Fibroblast of villous mesenchyme (primary cell): Measurements from ENCODE around the gene CAPN3. TPM values are rescaled to one million over a fixed set of nuclear protein-coding genes. Genes with fewer than 3 reads are reported as not detected.

Experiments
- DNase-seq: peaks from one replicate; pipeline ENCODE4 v3.0.0-alpha.2; 2010; ENCODE audit warnings: low read depth
- H3K4me3 ChIP-seq: 2 replicates; pipeline ENCODE4 v1.5.1; 2011; ENCODE audit warnings: low read depth, mild to moderate bottlenecking, low read length
- CTCF ChIP-seq: IDR thresholded peaks from 2 replicates; pipeline ENCODE4 v1.5.1; 2012; ENCODE audit warnings: low read depth, mild to moderate bottlenecking, low read length; ENCODE audit not compliant: insufficient read depth
- total RNA-seq: library from RNA; depleted of rRNA; stranded (reverse); fragments of >200 nt; gene quantifications from 2 replicates; pipeline ENCODE4 v1.2.3, GENCODE V29; 2012

Gene CAPN3
- total RNA-seq, 1 donor: 2.6 TPM

GRCh38 chr15:42411884-42412283, 52.6 kb downstream of the CAPN3 start:
- H3K4me3 ChIP-seq: no peak overlapping the region
- no peak for TF ChIP-seq CTCF
- no peak for DNase-seq

- DNase-seq: no peak
- no peak overlapping the region for H3K4me3 ChIP-seq
- TF ChIP-seq CTCF: no peak
These were observed 54.6 kb downstream of the CAPN3 start for GRCh38 chr15:42413920-42414319.

- no peak for DNase-seq
- TF ChIP-seq CTCF: no peak
- no peak overlapping the region for H3K4me3 ChIP-seq
These were observed 60.1 kb downstream of the CAPN3 start for GRCh38 chr15:42419369-42419768.

DNA sequence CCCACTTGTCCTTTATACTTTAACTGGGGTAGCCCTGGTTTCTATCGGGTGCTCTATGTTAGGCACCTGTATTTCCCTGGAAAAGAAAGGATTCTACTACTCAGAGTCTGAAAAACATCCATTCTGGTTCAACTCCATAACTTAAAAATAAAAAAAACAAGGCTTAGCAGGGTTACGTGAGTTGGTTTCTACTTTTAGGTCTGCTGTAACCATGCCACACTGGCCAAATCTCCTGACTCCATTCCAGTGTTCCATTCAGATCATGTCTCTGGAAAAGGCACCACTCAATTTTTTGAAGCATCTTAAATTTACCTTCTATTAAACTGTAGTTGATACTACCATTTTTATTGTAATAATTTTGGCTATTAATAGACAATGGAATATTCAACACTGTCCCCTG, 62.1 kb downstream of the CAPN3 start:
- TF ChIP-seq CTCF: no peak
- DNase-seq: no peak
- no peak overlapping the region for H3K4me3 ChIP-seq

- TF ChIP-seq CTCF: no peak
- peak; percentile 31 for DNase-seq
- H3K4me3 ChIP-seq: no peak overlapping the region
These were observed 68.3 kb downstream of the CAPN3 start for GRCh38 chr15:42427429-42428223.

DNA sequence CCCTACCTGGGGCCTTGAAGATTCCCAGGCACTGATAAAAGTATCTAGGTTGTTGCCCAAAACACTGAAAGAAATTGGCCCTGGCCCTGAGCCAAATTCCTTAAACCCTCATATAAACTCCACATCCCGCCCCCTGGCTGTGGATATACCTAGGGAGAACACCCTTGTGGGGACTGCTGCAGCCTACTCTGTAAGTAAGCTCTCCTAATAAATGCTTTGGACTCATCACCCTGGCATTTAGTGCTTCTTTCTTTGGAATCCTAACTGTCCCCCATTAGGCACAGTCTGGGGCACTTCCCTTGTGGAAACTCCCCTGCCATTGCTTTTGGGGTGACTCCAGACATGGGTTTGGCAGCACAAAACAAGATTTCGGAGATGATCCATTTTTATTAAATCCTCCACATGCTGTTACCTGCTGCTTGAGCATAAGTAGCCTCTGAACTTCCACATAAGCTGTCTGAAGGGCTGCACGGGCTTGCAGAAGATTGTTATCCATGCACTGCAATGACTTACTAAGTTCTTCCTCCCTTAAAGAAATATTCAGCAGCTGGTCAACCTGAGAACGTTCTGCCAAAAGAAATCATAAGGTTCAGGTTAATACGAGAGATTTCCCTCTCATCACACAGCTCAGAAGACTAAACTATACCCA, 85.2 kb downstream of the CAPN3 start:
- peak; percentile 10 for TF ChIP-seq CTCF
- peak; percentile 46 for DNase-seq

GRCh38 chr15:42445551-42445950, 86.2 kb downstream of the CAPN3 start:
- TF ChIP-seq CTCF: no peak
- H3K4me3 ChIP-seq: no peak overlapping the region

More for the DNA sequence above, 85.2 kb downstream of the CAPN3 start:
- H3K4me3 ChIP-seq: no peak overlapping the region

More at GRCh38 chr15:42445551-42445950, 86.2 kb downstream of the CAPN3 start:
- no peak for DNase-seq
